ENCODE results near the gene FCRL4.

- no peak for TF ChIP-seq OSR1 (CRISPR knock-in tag; IDR thresholded peaks at IDR 0.05)
- no peak for TF ChIP-seq SNAI2 (CRISPR knock-in tag; IDR thresholded peaks at IDR 0.05)
These were observed 65.3 kb downstream of the FCRL4 start for GRCh38 chr1:157532569-157532968.
